ENCODE results near the gene C7orf33.

- TF ChIP-seq CTCF (IDR thresholded peaks at IDR 0.05; ENCODE audit: low read depth, low read length), result no peak
- TF ChIP-seq POLR2A (IDR thresholded peaks at IDR 0.05; ENCODE audit: extremely low read depth, insufficient read length), result no peak
Observed at GRCh38 chr7:148664324-148664723, 73.8 kb downstream of the C7orf33 start.
